HepG2 (cell line): ENCODE measurements around the gene C20orf204. TPM values are rescaled to one million over a fixed set of nuclear protein-coding genes. Genes with fewer than 3 reads are reported as not detected.

Source experiments
- CAMTA2 ChIP-seq: sonication (generic); formaldehyde crosslinking; IDR thresholded peaks from 2 replicates; pipeline ENCODE4 v1.4.0; 2020; ENCODE audit warnings: mild to moderate bottlenecking, missing genetic modification reagents, borderline replicate concordance
- IRF1 ChIP-seq: sonication (generic); formaldehyde crosslinking; IDR thresholded peaks from 2 replicates; pipeline ENCODE4 v1.4.0; 2020; ENCODE audit warnings: low read depth, mild to moderate bottlenecking, missing genetic modification reagents
- KAT7 ChIP-seq: IDR thresholded peaks from 2 replicates; pipeline ENCODE4 v1.6.1; 2018; ENCODE audit warnings: borderline replicate concordance, missing compliant biosample characterization
- NONO ChIP-seq, 2 experiments: fragments of 450-650 bp in 1 of 2; sonication (generic) in 1 of 2; formaldehyde crosslinking in 1 of 2; IDR thresholded peaks in 1 of 2; conservative IDR thresholded peaks in 1 of 2; 2 replicates each; pipeline versions ENCODE4 v1.6.1 to v1.8.0; 2017 to 2022; ENCODE audit warnings: mild to moderate bottlenecking in 1 of 2, missing genetic modification reagents in 1 of 2, moderate library complexity in 1 of 2
- POLR2G ChIP-seq: fragments of 200-400 bp; formaldehyde crosslinking; IDR thresholded peaks from 2 replicates; pipeline ENCODE4 v1.6.1; 2018; ENCODE audit warnings: mild to moderate bottlenecking, low read depth, low read length, moderate library complexity
- STAT6 ChIP-seq: sonication (generic); formaldehyde crosslinking; IDR thresholded peaks from 2 replicates; pipeline ENCODE4 v1.4.0; 2020; ENCODE audit warnings: missing genetic modification reagents, mild to moderate bottlenecking, borderline replicate concordance
- THAP9 ChIP-seq: sonication (generic); formaldehyde crosslinking; IDR thresholded peaks from 2 replicates; pipeline ENCODE4; 2020; ENCODE audit warnings: missing genetic modification reagents, mild to moderate bottlenecking, borderline replicate concordance
- YEATS4 ChIP-seq: sonication (generic); formaldehyde crosslinking; IDR thresholded peaks from 2 replicates; pipeline ENCODE4 v1.4.0; 2020; ENCODE audit warnings: missing genetic modification reagents, borderline replicate concordance
- ZNF468 ChIP-seq: sonication (generic); formaldehyde crosslinking; IDR thresholded peaks from 2 replicates; pipeline ENCODE4 v1.8.0; 2022; ENCODE audit warnings: mild to moderate bottlenecking, moderate library complexity, missing genetic modification reagents
- ZNF574 ChIP-seq: sonication (generic); formaldehyde crosslinking; IDR thresholded peaks from 2 replicates; pipeline ENCODE4 v1.4.0; 2020; ENCODE audit warnings: missing genetic modification reagents
- polyA plus RNA-seq, 8 experiments: library from polyadenylated mRNA; depleted of rRNA in 3 of 8; stranded (reverse) in 7 of 8; unstranded in 1 of 8; fragments of >200 nt; fragmentation: Illumina TruSeq in 4 of 8; extraction: Trizol in 4 of 8; gene quantifications; 2 replicates each; pipeline versions ENCODE4 v1.2.1 to v1.2.3, GENCODE V29; 2011 to 2016; ENCODE audit warnings: low read depth in 4 of 8, missing spikeins in 1 of 8, mixed read lengths in 1 of 8; ENCODE audit not compliant: insufficient read depth in 1 of 8
- total RNA-seq, 5 experiments: library from RNA; depleted of rRNA; stranded (reverse); fragments of >200 nt; fragmentation: Illumina TruSeq; extraction: Trizol; gene quantifications; 2 replicates each; pipeline ENCODE4 v1.2.3, GENCODE V29; 2016; ENCODE audit warnings: low read depth in 1 of 5
- TF ChIP-seq, protein P1 (sequence below): sonication (generic); formaldehyde crosslinking; IDR thresholded peaks from 2 replicates; pipeline ENCODE4 v1.5.0; 2020; ENCODE audit warnings: mild to moderate bottlenecking, missing genetic modification reagents, borderline replicate concordance
- TF ChIP-seq, protein P2 (sequence below): sonication (generic); formaldehyde crosslinking; IDR thresholded peaks from 2 replicates; pipeline ENCODE4 v1.4.0; 2020; ENCODE audit warnings: missing genetic modification reagents

C20orf204 gene
- total and polyA plus RNA-seq, 2 of the 13 experiments (the other 11 are each of a cell fraction or from before 2014, with no cell fraction given), result 22.1 to 80.0 TPM

DNA sequence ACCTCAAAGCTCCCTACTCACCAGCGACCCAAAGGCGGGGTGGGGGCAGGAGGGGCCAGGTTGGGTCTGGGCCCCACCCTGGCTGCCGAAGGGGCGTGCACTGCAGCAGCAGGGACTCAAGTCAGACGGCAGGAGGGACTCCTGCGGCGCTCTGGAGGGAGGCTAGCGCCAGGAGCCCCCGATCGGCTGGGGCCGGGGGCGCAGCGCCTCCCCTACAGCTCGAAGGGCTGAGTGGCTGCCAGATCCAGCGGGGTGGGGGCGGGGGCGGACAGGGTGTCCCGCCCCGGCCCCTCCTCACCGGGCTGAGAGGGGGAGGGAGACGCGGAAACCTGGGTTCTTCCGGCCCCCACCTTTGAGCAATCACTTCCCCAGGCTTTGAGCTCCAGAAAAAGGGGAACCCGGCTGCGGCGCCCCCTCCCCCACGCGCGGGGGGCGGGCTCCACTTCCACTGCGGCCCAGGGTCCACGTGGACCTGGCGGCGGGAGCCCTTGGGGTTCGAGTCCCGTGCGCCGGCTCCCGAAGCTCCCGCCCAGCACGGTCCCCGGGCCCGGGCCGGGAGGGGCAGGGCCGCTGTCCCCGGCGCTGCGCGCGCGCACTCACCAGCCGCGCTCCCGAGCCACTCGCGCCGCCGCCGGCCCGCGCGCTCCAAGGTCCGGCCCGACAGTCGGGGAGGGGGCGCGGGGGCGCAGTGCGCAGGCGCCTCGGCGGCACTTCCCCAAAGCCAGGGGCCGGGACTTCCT lies 43.5 kb downstream of the C20orf204 start, which contains the start of gene RGS19 (continued):
- TF ChIP-seq, protein P1, sequence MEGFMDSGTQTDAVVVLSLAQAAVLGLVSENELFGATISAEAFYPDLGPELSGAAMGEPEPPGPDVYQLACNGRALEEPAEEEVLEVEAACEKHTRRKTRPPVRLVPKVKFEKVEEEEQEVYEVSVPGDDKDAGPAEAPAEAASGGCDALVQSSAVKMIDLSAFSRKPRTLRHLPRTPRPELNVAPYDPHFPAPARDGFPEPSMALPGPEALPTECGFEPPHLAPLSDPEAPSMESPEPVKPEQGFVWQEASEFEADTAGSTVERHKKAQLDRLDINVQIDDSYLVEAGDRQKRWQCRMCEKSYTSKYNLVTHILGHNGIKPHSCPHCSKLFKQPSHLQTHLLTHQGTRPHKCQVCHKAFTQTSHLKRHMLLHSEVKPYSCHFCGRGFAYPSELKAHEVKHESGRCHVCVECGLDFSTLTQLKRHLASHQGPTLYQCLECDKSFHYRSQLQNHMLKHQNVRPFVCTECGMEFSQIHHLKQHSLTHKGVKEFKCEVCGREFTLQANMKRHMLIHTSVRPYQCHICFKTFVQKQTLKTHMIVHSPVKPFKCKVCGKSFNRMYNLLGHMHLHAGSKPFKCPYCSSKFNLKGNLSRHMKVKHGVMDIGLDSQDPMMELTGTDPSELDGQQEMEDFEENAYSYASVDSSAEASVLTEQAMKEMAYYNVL (CRISPR knock-in tag), result no peak; the same call in 1 of the 2 replicates
- TF ChIP-seq ZNF468, result no peak
- peak; percentile 75 for TF ChIP-seq POLR2G
- 0 out of 2 replicates have a peak, but pooled peaks have one; percentile 22 for TF ChIP-seq ZNF574 (CRISPR knock-in tag)
- TF ChIP-seq, protein P2, sequence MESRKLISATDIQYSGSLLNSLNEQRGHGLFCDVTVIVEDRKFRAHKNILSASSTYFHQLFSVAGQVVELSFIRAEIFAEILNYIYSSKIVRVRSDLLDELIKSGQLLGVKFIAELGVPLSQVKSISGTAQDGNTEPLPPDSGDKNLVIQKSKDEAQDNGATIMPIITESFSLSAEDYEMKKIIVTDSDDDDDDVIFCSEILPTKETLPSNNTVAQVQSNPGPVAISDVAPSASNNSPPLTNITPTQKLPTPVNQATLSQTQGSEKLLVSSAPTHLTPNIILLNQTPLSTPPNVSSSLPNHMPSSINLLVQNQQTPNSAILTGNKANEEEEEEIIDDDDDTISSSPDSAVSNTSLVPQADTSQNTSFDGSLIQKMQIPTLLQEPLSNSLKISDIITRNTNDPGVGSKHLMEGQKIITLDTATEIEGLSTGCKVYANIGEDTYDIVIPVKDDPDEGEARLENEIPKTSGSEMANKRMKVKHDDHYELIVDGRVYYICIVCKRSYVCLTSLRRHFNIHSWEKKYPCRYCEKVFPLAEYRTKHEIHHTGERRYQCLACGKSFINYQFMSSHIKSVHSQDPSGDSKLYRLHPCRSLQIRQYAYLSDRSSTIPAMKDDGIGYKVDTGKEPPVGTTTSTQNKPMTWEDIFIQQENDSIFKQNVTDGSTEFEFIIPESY, result no peak
- TF ChIP-seq CAMTA2 (CRISPR knock-in tag), result peak; percentile 80; the same call in 1 of the 2 replicates
- TF ChIP-seq THAP9 (CRISPR knock-in tag), result 0 out of 2 replicates have a peak, but pooled peaks have one; percentile 47
- no peak for TF ChIP-seq IRF1 (CRISPR knock-in tag)
- TF ChIP-seq YEATS4 (CRISPR knock-in tag), result peak; percentile 52; the same call in 1 of the 2 replicates
- peak; percentile 29; the same call in 1 of the 2 replicates for TF ChIP-seq KAT7
- TF ChIP-seq NONO (IDR thresholded peaks at IDR 0.05), result no peak
- TF ChIP-seq NONO (CRISPR knock-in tag; conservative IDR thresholded peaks at IDR 0.05), result 0 out of 2 replicates have a peak, but pooled peaks have one; percentile 38
- TF ChIP-seq STAT6 (CRISPR knock-in tag), result no peak
